Fibroblast of mammary gland (primary cell): ENCODE results near the gene RNF181.
"Not testable (repeated sequence)": the region's sequence is repeated elsewhere in the genome, so short reads cannot be mapped to it uniquely, and the experiment has no call there.

Experiments used
- DNase-seq: peaks from one replicate; pipeline ENCODE4 v3.0.0-alpha.2; 2010; ENCODE audit warnings: low read depth
- H3K4me3 ChIP-seq: 2 replicates; pipeline ENCODE4 v1.5.1; 2011; ENCODE audit warnings: low read depth, mild to moderate bottlenecking, low read length, moderate library complexity; ENCODE audit not compliant: control insufficient read depth
- TF ChIP-seq, protein P1 (sequence below): conservative IDR thresholded peaks from 2 replicates; pipeline ENCODE4 v1.5.1; 2011; ENCODE audit warnings: low read depth, low read length, inconsistent platforms; ENCODE audit not compliant: control insufficient read depth, insufficient read depth

Gene RNF181

DNA sequence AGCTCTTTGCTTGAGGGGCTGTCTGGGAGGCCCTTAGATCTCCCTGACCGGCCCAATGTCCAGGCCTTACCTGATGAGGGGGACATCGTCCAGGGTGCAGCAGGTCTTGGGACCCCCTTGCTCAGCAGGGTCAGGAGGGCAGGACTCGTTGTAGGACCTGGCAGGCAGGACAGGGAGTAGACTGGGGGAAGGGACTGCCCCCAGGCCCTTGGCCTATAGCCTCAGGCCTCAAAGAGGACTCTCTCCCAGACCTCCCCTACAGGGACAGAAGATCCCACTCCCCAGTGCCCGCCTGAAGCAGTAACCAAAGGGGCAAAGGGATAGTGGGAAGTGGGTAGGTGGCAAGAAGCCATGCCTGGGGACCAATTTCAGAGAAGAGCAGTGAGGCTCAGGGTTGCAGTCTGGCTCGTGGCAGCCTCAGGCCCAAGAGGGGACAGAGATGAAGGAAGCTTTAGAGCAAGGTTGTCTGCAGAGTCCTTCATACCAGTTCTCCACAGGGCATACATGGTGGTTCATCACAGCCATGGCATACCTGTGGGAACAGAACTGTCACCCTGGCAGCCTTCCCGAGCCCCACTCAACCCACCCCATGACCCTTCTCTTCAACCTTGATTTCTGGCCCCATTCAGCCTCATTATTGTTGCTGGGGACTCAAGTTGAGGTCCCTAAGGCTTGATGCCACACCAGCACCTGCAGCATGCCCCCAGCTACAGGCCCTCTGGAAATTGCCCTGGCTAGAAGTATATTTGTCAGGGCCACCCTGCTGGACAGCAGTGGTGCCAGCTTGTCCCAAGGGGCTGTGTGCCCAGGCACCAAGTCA lies 5.6 kb downstream of the RNF181 start:
- TF ChIP-seq, protein P1, sequence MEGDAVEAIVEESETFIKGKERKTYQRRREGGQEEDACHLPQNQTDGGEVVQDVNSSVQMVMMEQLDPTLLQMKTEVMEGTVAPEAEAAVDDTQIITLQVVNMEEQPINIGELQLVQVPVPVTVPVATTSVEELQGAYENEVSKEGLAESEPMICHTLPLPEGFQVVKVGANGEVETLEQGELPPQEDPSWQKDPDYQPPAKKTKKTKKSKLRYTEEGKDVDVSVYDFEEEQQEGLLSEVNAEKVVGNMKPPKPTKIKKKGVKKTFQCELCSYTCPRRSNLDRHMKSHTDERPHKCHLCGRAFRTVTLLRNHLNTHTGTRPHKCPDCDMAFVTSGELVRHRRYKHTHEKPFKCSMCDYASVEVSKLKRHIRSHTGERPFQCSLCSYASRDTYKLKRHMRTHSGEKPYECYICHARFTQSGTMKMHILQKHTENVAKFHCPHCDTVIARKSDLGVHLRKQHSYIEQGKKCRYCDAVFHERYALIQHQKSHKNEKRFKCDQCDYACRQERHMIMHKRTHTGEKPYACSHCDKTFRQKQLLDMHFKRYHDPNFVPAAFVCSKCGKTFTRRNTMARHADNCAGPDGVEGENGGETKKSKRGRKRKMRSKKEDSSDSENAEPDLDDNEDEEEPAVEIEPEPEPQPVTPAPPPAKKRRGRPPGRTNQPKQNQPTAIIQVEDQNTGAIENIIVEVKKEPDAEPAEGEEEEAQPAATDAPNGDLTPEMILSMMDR = no peak
- no peak for DNase-seq
- peak overlapping the region; percentile 92 for H3K4me3 ChIP-seq

DNA sequence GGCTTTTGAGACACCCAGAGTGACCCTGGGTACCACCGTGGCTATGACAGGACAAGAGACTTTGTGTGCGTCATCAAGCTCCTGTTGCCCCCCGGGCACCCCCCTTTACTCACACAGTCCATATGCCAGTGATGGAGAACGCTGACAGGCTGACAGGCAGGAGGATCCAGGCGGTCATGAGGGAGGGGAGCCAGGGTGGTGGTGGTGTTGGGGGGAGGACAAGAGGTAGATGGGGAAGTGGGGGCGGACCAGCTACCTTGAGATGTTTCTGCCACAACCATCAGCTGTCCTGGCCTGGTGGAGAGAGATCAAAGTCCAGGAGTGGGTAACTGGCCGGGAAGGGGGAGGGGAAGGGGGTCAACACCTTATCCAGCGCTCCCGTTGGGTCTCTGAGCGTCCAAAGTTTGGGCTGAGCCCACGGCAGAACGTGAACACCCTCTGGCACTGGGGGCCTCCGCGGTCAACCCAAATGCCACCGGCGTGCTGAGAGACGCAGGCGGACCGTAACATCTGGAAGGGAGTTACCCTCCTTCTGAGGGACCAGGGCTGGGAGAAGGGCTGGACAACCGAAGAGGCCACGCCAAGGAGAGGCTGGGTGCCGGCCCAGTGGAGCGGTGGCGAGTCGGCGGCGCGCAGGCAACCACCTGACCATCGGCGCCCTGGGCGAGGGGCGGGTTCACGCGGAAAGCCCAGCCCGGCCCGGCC lies 6.4 kb downstream of the RNF181 start:
- DNase-seq = no peak
- peak overlapping the region; percentile 92 for H3K4me3 ChIP-seq
- TF ChIP-seq, protein P1 = no peak

DNA sequence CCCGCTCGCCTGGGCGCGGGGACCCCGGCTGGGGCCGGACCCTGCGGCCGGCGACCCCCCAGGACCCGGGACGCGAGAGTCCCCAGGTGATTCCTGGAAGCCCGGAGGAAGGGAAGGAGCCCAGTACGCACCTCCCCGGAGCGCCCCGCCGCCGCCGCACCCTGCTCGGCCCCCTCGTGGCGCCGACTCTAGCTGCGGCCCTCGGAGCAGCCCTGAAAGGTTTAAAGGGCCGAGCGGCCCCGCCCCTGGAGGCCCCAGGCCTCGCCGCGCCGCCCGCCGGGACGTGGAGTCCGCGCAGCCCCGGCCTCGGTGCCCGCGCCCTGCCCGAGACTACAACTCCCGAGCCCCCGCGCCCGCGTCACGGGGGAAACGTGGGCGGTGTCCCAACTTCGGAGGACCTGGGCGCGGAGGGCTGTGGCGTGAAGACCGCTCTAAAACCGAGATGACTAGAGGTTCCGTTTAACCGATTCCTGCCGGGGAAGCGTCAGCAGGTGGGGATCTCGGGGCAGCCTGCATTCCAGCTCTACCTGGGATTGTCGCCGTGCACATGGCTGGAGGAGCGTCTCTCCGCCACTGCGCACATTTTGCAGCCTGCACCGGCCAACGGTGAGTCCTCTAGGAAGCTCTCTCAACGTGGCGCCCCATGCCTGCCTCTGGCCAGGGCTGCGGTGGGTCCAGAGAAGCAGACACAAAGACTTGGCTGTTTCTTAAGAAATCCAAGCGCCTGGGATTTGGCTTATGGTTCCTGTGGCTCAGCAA lies 7.1 kb downstream of the RNF181 start, which contains the start of gene TMEM150A:
Gene TMEM150A, minus strand, starts transcription at position 223 of the 759 bp plus-strand sequence. CDS start 750 bp downstream, outside the sequence.
- peak within 1 kb of the TSS; percentile 92 for H3K4me3 ChIP-seq
- peak; percentile 84 for DNase-seq
- TF ChIP-seq, protein P1 = no peak

DNA sequence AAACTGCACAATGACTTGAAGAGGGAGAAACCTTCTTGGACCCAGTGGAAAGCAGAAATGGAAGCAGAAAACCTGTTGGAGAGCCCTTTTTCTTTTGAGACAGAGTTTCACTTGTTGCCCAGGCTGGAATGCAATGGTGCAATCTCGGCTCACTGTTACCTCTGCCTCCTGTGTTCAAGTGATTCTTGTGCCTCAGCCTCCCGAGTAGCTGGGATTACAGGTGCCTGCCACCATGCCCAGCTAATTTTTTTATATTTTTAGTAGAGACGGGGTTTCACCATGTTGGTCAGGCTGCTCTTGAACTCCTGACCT lies 8.5 kb downstream of the RNF181 start:
- DNase-seq, H3K4me3 ChIP-seq: not testable (repeated sequence)

DNA sequence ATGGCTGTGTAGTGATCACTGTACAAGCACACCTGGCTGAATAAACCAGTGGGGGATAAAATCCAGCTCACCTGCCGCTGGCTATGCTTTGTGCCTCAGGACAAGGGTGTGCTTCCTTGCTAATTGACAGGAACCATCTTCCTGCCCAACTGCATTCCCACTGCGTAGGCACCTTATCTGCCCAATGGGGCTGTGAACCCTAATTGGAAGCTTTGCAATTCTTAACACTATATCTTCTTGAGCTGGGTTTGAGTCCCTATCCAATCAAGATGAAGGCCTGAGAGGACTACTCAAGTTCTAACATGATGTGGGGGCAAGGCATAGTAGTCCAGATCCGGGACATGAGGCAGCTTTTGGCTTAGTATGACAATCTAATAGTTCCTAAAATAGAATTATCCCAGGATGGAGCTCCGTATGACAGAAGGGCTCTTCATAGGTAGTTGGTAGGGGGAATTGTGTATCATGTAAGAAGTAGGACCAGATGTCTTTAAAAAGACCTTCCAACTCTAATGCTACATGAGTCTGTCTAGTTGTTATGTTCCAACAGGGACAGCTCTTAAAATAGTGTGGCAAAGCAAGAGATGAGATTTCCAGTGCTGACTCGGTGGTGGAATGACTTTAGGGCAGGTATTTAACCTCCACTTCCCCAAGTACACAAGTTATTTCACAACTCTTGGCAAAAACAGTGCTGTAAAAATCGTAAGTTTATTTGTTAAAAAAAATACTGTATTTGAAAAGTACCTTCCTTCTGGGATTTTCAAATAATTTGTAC lies 9.2 kb downstream of the RNF181 start:
- DNase-seq = no peak
- no peak overlapping the region for H3K4me3 ChIP-seq

DNA sequence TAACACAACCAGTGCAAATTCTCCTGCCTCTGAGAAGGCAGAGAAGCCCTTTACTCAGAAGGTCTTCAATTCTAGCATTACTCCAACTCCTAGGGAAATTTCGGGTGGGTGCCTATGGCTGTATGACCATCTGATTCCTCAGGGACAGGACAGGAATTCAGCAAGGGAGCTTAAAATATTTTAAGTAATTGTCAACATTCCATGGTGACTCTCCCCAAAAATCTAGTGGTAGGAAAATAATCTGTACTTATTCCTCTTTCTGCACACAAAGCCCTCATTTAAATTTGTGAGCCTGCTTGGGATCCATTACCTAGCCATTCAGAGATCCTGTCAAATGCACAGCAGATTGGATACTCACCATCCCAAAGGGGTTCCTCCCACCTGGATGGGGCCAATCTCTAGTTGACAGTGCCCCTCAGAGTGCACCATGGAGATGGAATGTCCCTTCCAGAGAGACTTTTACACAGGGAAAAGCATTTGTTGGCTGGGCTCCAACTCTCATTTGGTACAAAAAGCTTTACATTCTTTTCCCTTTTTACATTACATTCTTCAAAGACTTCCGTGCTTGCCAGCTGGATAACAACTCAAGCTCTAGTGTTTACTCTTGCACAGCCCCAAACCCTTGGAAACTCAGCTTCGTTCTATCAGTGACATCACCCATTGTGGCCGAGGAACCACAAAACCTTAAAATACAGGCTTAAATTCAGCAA lies 10.0 kb downstream of the RNF181 start:
- no peak for DNase-seq
- H3K4me3 ChIP-seq = no peak overlapping the region
- TF ChIP-seq, protein P1 = no peak

More for the DNA sequence above, 9.2 kb downstream of the RNF181 start:
- TF ChIP-seq, protein P1 = no peak
